Measurements from ENCODE around the gene CD83.
A peak's percentile ranks its signal among the peaks of the same experiment; 100 is the strongest.
"Not testable (repeated sequence)": the region's sequence is repeated elsewhere in the genome, so short reads cannot be mapped to it uniquely, and the experiment has no call there.

Gene CD83

DNA sequence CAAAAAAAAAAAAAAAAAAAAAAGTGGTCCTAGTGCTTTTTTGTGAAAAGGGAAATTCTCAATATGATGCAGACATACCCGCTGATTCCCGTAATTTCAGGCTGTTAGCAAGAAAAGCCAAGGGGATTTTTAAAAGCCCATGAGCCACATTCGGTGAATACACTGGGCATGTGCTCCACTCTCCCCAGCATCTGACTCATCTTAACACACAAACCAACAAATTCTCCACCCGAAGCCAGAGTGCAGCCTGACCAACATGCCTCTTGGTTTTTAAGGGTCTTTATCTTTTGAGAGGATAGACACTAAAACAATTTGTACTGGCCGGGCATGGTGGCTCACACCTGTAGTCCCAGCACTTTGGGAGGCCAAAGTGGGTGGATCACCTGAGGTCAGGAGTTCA, 45.5 kb upstream of the CD83 start:
- Histone ChIP-seq H2BK120ac (ENCODE audit: insufficient read depth, low read length, poor library complexity) (no peak overlapping the region), H3K27me3 (ENCODE audit: insufficient read depth, low read length) (no peaks in the 10 kb centered on the region), H3K4ac (ENCODE audit: low read depth, low read length) (no peak overlapping the region), H2AFZ (ENCODE audit: insufficient read depth, low read length, poor library complexity) (no peak overlapping the region), H3K23ac (ENCODE audit: low read length) (no peak overlapping the region), H2BK5ac (ENCODE audit: low read depth, low read length, poor library complexity) (no peak overlapping the region), H4K91ac (ENCODE audit: low read depth, low read length) (no peak overlapping the region), H3K36me3 (ENCODE audit: control insufficient read depth in 1 of 2, insufficient read depth in 2 of 2, low read length in 2 of 2) (no peaks in the 10 kb centered on the region), H3K27ac (ENCODE audit: low read depth, low read length) (no peak overlapping the region), H2BK12ac (ENCODE audit: low read length) (no peak overlapping the region), H3K4me3 (ENCODE audit: low read depth, low read length) (no peak overlapping the region), H3K9me3 (ENCODE audit: insufficient read depth, low read depth, low read length) (no peaks in the 10 kb centered on the region), H2AK5ac (ENCODE audit: low read length) (no peak overlapping the region), H3K14ac (ENCODE audit: low read length) (no peak overlapping the region), H3K79me2 (ENCODE audit: control insufficient read depth, insufficient read depth, low read length, poor library complexity) (no peaks in the 10 kb centered on the region), H3K9ac (ENCODE audit: low read length) (no peak overlapping the region), H4K8ac (ENCODE audit: low read depth, low read length) (no peak overlapping the region), H3K4me2 (ENCODE audit: low read length) (no peak overlapping the region), H3K79me1 (ENCODE audit: low read length) (no peaks in the 10 kb centered on the region), H3K18ac (ENCODE audit: low read length) (no peak overlapping the region), H4K12ac (ENCODE audit: low read depth, low read length) (no peak overlapping the region), H3K4me1 (ENCODE audit: control insufficient read depth in 1 of 2, insufficient read depth in 2 of 2, low read length in 2 of 2) (no peaks in the 10 kb centered on the region)
- WGBS (ENCODE audit: extremely low coverage, insufficient coverage, insufficient read length) = no CpG with 5 or more reads among the region's 5 CpGs
- no peak for DNase-seq

DNA sequence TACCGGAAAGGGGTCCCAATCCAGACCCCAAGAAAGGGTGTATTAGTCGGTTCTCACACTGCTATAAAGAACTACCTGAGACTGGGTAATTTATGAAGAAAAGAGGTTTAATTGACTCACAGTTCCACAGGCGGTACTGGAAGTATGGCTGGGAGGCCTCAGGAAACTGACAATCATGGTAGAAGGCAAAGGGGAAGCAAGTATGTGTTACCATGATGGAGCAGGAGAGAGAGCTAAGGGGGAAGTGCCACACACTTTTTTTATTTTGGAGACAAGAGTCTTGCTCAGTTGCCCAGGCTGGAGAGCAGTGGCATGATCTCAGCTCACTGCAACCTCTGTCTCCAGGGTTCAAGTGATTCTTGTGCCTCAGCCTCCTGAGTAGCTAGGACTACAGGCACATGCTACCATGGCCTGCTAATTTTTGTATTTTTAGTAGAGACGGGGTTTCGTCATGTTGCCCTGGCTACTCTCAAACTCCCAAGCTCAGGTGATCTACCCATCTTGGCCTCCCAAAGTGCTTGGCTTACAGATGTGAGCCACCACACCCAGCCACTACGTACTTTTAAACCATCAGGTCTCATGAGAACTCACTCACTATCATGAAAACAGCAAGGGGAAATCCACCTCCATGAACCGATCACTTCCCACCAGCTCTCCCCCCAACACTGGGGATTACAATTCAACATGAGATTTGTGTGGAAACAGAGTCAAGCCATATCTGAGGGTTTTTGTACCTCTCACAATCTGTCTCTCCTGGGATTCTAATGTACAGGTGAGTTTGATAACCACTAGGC, 43.8 kb upstream of the CD83 start:
- H3K4me3 ChIP-seq (ENCODE audit: low read depth, low read length); H3K27me3 ChIP-seq (ENCODE audit: insufficient read depth, low read length); H3K9ac ChIP-seq (ENCODE audit: low read length); H4K91ac ChIP-seq (ENCODE audit: low read depth, low read length); H2BK5ac ChIP-seq (ENCODE audit: low read depth, low read length, poor library complexity); H3K18ac ChIP-seq (ENCODE audit: low read length); H3K23ac ChIP-seq (ENCODE audit: low read length); H3K79me1 ChIP-seq (ENCODE audit: low read length); DNase-seq; H3K36me3 ChIP-seq (ENCODE audit: control insufficient read depth in 1 of 2, insufficient read depth in 2 of 2, low read length in 2 of 2); H3K9me3 ChIP-seq (ENCODE audit: insufficient read depth, low read depth, low read length); H2AK5ac ChIP-seq (ENCODE audit: low read length); H4K8ac ChIP-seq (ENCODE audit: low read depth, low read length); H2AFZ ChIP-seq (ENCODE audit: insufficient read depth, low read length, poor library complexity); H2BK120ac ChIP-seq (ENCODE audit: insufficient read depth, low read length, poor library complexity); H3K27ac ChIP-seq (ENCODE audit: low read depth, low read length); H4K12ac ChIP-seq (ENCODE audit: low read depth, low read length); H3K4ac ChIP-seq (ENCODE audit: low read depth, low read length); H3K4me1 ChIP-seq (ENCODE audit: control insufficient read depth in 1 of 2, insufficient read depth in 2 of 2, low read length in 2 of 2); H2BK12ac ChIP-seq (ENCODE audit: low read length); H3K14ac ChIP-seq (ENCODE audit: low read length); H3K4me2 ChIP-seq (ENCODE audit: low read length); H3K79me2 ChIP-seq (ENCODE audit: control insufficient read depth, insufficient read depth, low read length, poor library complexity): not testable (repeated sequence)
- WGBS (ENCODE audit: extremely low coverage, insufficient coverage, insufficient read length) = no CpG with 5 or more reads among the region's 7 CpGs

DNA sequence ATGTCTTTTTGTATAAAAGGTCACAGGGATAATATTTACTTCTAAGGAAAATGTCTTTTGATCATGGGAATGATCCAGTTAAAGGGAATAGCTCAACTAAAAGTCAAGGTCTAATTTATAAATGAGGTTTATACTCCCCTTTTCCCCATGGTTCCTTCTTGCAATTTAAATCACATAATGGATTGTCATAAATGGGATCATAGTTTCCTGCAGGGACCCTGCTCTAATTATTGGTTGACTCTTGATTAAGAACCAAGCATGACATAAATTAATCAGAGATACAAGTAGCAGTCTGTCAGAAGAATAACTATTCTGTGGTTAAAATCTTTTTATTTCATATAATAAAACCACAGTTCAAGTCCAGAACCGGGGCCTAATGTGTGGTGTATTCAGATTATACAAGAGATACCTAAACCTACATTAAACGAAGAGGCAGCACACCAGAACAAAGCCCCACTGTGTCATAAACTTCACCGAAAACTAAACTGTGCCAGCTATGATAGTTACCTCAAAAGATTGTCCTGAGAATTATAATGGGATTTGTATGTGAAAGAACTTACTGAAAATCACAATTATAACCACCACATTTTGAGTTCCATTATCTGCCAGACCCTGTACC, 43.0 kb upstream of the CD83 start:
- H4K8ac ChIP-seq (ENCODE audit: low read depth, low read length) = no peak overlapping the region
- H3K14ac ChIP-seq (ENCODE audit: low read length) = no peak overlapping the region
- no peak overlapping the region for H2BK5ac ChIP-seq (ENCODE audit: low read depth, low read length, poor library complexity)
- no peak overlapping the region for H2BK120ac ChIP-seq (ENCODE audit: insufficient read depth, low read length, poor library complexity)
- H3K79me1 ChIP-seq (ENCODE audit: low read length) = no peaks in the 10 kb centered on the region
- H3K9me3 ChIP-seq (ENCODE audit: insufficient read depth, low read depth, low read length) = no peaks in the 10 kb centered on the region
- H3K4me1 ChIP-seq (ENCODE audit: control insufficient read depth in 1 of 2, insufficient read depth in 2 of 2, low read length in 2 of 2) = no peaks in the 10 kb centered on the region
- H2AK5ac ChIP-seq (ENCODE audit: low read length) = no peak overlapping the region
- H3K27me3 ChIP-seq (ENCODE audit: insufficient read depth, low read length) = no peaks in the 10 kb centered on the region
- no peaks in the 10 kb centered on the region for H3K36me3 ChIP-seq (ENCODE audit: control insufficient read depth in 1 of 2, insufficient read depth in 2 of 2, low read length in 2 of 2)
- no peaks in the 10 kb centered on the region for H3K79me2 ChIP-seq (ENCODE audit: control insufficient read depth, insufficient read depth, low read length, poor library complexity)
- no peak overlapping the region for H3K18ac ChIP-seq (ENCODE audit: low read length)
- H2AFZ ChIP-seq (ENCODE audit: insufficient read depth, low read length, poor library complexity) = no peak overlapping the region
- H3K4me3 ChIP-seq (ENCODE audit: low read depth, low read length) = no peak overlapping the region
- no peak for DNase-seq
- no peak overlapping the region for H4K12ac ChIP-seq (ENCODE audit: low read depth, low read length)
- H3K9ac ChIP-seq (ENCODE audit: low read length) = no peak overlapping the region
- no peak overlapping the region for H2BK12ac ChIP-seq (ENCODE audit: low read length)
- no CpG with 5 or more reads among the region's 3 CpGs for WGBS (ENCODE audit: extremely low coverage, insufficient coverage, insufficient read length)
- H3K23ac ChIP-seq (ENCODE audit: low read length) = no peak overlapping the region
- H3K4ac ChIP-seq (ENCODE audit: low read depth, low read length) = no peak overlapping the region
- no peak overlapping the region for H3K27ac ChIP-seq (ENCODE audit: low read depth, low read length)
- H3K4me2 ChIP-seq (ENCODE audit: low read length) = no peak overlapping the region
- no peak overlapping the region for H4K91ac ChIP-seq (ENCODE audit: low read depth, low read length)

DNA sequence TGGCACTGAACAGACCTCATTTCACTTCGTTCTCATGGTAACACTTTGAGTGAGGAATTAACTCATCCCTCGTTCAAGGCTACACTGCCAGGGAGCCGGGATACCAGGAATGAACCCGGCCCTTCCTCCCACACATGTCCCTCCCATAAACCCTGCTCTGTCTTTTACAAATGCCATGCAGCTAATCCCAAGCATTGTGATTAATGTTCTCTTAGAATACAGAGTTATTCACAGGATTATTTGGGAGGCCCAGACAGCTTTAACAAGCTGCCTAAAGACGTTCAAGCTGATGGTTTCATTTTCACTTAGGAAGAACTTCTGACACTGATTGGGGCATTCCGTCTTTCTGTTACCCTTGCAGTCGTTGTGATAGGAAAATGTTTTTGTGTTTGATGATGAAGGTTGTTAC, 42.5 kb upstream of the CD83 start:
- Histone ChIP-seq H2BK5ac (ENCODE audit: low read depth, low read length, poor library complexity) (no peak overlapping the region), H4K8ac (ENCODE audit: low read depth, low read length) (no peak overlapping the region), H3K9ac (ENCODE audit: low read length) (no peak overlapping the region), H3K4me3 (ENCODE audit: low read depth, low read length) (no peak overlapping the region), H3K27me3 (ENCODE audit: insufficient read depth, low read length) (no peaks in the 10 kb centered on the region), H3K79me1 (ENCODE audit: low read length) (no peaks in the 10 kb centered on the region), H3K23ac (ENCODE audit: low read length) (no peak overlapping the region), H4K12ac (ENCODE audit: low read depth, low read length) (no peak overlapping the region), H4K91ac (ENCODE audit: low read depth, low read length) (no peak overlapping the region), H3K4ac (ENCODE audit: low read depth, low read length) (no peak overlapping the region), H3K36me3 (ENCODE audit: control insufficient read depth in 1 of 2, insufficient read depth in 2 of 2, low read length in 2 of 2) (no peaks in the 10 kb centered on the region), H3K4me2 (ENCODE audit: low read length) (no peak overlapping the region), H2BK12ac (ENCODE audit: low read length) (no peak overlapping the region), H3K79me2 (ENCODE audit: control insufficient read depth, insufficient read depth, low read length, poor library complexity) (no peaks in the 10 kb centered on the region), H3K9me3 (ENCODE audit: insufficient read depth, low read depth, low read length) (no peaks in the 10 kb centered on the region), H2AK5ac (ENCODE audit: low read length) (no peak overlapping the region), H3K14ac (ENCODE audit: low read length) (no peak overlapping the region), H3K18ac (ENCODE audit: low read length) (no peak overlapping the region), H3K4me1 (ENCODE audit: control insufficient read depth in 1 of 2, insufficient read depth in 2 of 2, low read length in 2 of 2) (no peaks in the 10 kb centered on the region), H3K27ac (ENCODE audit: low read depth, low read length) (no peak overlapping the region), H2AFZ (ENCODE audit: insufficient read depth, low read length, poor library complexity) (no peak overlapping the region), H2BK120ac (ENCODE audit: insufficient read depth, low read length, poor library complexity) (no peak overlapping the region)
- no CpG with 5 or more reads among the region's 7 CpGs for WGBS (ENCODE audit: extremely low coverage, insufficient coverage, insufficient read length)
- DNase-seq = peak in 1 of 2 donors; percentile 10

All from trophoblast cell (in vitro differentiated cells and primary cell).